Stimulated activated CD8-positive, alpha-beta memory T cell treated with anti-CD3 and anti-CD28 coated beads, Interleukin-4, amount 100 ng/mL, for 1 hour (primary cell): ENCODE measurements around the gene SLC12A8.

Experiments
- DNase-seq, 2 donors: peaks; one replicate each; pipeline ENCODE4 v3.0.0-alpha.2; 2020; ENCODE audit warnings: low read depth in 2 of 2, low spot score in 1 of 2

The SLC12A8 gene

DNA sequence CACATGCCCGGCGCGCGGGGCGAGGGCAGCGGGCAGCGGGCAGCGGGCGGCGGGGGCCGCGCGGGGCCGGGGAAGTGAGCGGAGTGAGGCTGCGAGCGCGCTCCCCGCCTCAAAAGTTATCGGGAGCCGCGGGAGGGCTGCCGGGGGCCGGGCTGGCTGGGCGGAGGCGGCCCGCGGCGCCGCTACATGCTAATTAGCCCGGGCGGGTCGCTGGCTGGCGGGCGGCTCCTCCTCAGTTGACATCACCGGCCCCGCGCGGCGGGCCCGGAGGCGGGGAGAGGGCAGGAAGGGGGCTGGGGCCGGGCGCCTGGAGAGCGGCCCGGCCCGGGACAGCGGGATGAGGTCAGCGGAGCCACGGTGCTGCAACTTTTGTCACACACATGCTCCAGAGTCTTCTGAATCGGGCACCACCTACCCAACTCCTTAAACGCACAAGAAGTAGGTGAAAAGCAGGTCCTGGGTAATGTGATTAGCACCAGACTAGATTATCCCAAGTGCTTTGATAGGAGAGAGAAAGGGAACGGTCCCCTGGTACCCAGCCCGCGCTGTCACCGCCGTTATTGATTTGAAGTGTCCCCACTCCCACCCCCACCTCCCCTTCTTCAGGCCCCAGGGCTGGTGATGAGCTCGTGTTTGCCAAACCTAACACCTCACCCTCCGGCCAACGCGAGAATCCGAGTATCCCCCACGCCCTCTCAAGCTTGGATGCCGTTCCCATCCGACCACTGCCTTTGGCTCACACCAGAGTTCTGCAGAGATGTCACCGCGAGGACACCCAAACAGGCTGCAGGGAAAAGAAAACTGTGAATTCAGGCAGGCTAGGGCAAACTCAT lies 156.4 kb downstream of the SLC12A8 start, which contains the start of gene HEG1:
TSS of gene HEG1 (minus strand) at position 85 of the 833 bp plus-strand sequence. CDS start 107 bp downstream, outside the sequence.
- DNase-seq, result peak; percentile 55 to 56

DNA sequence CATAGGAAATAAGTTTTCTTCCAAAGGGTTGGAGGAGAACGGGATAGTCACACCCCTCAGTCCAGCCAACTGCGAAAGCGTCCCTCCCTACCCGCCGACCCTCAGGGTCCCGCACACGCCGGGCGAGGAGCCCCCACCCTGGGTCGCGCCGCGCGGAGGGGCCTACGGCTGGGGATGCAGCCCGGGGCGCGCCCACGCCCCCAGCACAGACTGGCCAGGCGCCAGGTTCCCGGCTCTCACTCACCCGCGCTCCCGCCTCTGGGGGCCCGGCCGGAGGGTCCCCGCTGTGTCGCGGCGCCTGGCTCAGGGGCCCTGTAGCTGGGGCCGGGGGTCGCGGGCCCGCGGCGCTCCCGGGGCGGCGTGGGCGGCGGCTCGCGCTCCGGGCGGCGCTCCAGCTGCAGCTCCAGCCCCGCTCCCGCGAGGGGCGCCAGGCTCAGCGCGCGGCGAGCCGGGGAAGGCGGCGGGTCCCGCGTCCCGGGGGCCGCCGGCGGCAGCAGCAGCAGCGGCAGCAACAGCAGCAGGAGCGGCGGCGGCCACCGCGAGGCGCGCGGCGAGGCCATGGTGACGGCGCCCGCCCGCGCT lies 157.1 kb downstream of the SLC12A8 start:
- no peak for DNase-seq

- no peak for DNase-seq
These were observed 157.9 kb downstream of the SLC12A8 start for GRCh38 chr3:125054449-125055329.

- no peak for DNase-seq
These were observed 158.5 kb downstream of the SLC12A8 start for GRCh38 chr3:125054062-125054448.

DNA sequence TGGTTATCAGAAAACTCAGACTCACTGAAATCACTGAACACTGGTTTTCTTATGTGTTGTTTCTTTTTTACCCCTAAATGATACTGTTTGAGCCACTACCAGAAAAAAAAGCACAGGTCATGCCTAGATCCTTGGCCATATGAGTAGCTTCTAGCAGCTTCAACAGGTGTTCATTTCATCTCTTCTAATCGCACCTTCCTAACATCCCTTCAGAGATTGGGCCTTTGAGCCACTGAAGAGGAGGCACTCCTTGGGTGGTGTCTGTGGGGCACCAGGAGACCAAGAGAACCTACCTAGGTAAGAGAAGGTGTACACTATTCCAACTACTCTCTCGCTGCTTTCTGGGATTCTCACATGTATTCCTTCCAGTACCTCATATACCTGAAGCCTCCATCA lies 159.2 kb downstream of the SLC12A8 start:
- no peak for DNase-seq

DNA sequence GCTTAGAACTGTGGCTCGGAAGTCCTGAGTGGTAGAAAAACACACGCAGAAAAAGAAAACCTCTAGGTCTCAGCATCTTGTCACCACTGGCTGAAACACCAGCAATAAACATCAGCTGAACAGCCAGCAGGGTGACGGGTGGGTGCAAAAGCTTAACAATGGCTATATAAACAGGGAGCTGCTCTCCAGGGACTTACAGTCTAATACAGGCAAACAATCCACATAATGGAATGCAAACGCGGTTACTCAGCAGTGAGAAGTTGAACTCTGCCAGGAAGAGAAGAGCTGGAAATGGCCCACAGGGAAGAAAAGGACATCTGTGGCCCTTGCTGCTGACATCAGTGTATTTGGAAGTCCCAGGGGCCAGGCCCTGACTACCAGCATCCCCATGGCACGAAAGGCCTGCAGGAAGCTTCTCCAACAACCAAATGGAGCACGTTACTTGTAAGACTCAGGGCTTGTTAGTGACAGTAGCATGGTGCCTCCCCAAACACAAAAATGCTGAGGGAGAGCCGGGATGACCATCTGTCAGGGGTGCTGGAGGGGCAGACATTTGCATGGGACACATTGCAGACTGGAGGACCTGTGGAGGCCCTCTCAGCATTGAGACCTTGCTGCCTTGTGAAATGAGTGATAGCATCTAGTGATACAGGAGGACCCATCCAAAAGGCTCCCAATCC lies 159.8 kb downstream of the SLC12A8 start:
- no peak for DNase-seq

GRCh38 chr3:125051715-125052581 lies 160.6 kb downstream of the SLC12A8 start:
- DNase-seq, result peak; percentile 64

DNA sequence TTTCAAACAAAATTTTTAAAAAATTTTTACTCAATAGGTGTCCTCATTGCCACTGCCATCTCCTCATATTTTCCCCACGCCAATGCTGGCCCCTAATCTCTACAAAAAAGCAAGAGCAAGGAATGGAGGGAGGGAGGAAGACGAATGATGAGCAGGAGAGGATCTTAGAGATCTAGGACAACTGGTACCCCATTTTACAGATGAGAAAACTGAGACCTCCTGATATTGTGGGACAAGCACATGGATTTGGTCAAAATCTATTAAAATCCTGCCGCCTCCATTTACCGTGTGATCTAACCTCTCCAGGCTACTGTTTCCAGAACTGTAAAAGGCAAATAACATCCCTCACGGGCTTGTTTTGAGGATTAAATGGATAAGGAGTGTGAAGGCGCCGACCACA lies 161.3 kb downstream of the SLC12A8 start:
- no peak for DNase-seq

DNA sequence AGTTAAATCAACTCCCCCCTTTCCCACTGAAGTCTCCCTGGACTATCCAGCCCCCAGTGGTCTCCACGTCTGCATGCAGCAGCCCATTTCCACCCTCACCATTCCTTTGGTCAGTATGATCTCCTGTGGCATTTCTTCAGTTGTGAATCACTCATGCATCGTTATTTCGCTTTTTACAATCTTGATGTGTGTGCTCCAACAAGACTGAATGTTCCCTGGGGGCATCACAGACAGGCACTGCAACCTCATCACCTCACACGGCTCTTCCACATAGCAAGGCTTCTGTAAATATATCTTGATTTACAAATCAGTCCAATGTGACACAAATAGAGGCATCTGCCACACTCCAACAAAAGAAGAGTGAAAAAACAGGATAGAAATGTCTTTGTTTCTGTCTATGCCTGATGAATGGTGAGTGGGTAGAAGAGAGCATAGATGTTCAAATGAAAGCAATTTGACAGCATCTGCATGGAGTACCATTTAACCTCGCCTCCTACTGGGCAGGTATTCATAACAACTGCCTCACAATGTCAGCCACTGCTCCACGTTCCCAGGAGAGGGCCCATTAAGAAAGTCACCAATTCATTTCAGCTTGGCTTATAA lies 162.0 kb downstream of the SLC12A8 start:
- DNase-seq, result no peak

DNA sequence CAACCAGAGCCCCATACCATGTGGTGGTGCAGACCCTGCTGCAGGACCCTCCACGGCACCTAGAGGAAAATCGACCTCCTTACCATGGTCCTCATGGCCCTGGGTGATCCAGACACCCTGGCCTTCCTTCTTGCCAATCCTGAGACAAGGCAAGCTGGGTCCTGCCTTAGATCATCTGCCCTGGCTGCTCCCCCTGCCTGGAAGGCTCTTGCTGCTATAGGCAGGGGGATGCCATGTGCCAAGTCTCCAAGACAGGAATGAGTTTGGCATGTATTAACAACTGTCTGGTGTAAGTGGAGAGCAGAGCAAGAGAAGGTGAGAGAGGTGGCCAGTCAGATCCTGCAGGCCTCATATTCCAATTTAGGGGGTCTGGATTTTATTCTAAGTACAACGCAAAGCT lies 164.3 kb downstream of the SLC12A8 start:
- no peak for DNase-seq

DNA sequence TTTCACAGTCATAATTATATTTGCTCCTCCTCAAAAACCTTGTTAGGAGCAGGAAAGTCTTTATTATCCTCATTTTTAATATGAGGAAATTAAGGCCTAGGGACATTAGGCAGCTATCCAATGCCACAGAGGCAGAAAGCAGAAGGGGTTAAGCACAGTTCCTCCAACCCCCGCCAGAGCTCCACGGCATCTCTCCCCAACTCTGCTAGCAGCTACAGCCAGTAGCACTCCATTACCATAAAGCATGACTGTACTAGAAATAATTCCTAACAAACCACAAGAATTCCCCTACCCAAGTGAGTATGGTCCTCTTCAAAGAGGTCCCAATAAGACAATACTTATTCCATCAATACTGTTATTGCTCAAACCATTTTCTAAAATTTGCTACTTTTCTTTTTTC lies 166.6 kb downstream of the SLC12A8 start:
- no peak for DNase-seq

DNA sequence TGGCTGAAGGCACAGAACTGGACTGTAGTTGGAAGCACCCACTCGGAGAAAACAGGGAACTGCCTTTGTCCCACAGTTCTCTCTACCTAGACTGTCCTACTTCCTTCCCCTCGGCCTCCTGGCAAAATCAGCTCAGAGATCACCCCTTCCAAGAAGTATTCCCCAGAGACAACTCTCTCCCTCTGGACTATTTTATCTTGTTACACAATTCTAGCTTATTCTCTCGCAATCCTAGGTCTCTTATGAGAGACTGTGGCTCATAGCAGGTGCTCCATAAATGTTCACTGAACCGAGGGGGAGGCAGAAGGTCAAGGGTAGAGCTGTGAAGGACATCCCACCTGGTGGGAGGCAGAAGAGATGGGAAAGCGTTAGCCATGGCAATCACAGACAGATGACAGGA lies 167.4 kb downstream of the SLC12A8 start:
- no peak for DNase-seq

DNA sequence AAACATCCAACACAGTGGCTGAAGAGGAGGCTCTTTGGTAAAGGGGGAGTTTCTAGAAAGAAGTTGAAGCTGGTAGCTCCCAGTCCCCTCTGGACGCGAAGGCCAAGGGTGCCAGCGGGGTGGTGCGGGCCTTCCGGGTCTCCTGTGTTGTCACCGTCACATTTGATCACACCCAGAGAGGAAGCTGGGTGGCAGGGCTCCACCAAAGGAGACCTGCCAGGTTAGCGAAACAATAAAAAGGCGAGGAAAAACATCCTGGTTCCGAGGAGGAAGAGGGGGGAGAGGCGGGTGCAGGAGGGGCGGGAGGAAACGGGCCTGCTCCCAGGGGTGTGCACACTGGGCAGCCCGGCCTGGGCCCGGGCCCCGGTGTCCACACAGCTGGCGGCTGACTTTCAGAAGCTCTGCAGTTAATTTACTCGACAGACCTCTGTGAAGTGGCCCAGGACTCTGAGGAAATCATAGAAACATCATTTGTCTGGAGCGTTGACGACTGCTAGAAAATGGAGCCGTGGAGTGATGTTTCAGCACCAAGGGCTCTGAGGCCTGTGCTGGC lies 168.9 kb downstream of the SLC12A8 start:
- no peak for DNase-seq

GRCh38 chr3:125042725-125043406 lies 169.7 kb downstream of the SLC12A8 start:
- DNase-seq, result no peak

DNA sequence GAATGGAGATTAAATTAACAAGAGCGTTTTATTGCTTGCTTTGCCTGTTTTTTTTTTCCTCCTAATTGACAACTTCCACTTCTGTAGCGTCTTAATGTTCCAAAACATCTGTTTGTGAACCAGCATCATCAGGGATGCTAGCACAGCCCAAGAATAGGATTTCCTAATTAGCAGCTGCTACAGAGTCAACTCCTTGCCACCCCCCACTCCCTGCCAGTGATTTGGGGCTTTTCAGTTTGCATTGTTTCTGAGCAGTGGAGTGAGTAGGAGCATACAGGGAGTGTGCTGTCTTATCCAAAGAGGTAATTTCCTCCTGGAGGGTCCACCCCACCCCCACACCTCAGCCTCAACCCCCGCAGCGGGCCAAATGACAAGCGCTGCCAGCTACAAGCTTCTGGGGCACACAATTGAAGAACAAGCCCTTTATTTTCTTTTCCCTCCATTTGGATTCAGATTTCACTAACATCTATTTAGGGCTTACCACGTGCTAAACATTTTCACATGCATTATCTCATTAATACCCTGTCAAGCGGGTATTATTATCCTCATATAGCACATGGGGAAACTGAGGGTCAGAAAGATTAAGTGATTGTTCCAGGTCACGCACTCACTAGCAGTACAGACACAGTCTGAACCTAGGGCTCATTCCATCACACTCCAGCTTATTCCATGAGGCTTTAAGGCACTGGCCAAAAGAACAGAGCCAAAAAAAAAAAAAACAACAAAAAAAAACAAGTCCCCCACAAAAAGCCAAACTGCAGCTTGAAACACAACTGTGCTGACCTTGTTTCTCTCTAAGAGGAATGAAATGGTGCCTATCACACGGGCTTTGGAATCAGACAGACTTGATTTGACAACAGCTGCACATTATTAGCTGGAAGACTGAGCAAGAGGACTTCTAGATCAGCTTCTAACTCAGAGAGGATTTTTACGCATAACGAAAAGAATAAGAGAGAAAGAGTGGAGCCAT lies 173.1 kb downstream of the SLC12A8 start:
- DNase-seq, result no peak

- no peak for DNase-seq
These were observed 174.9 kb downstream of the SLC12A8 start for GRCh38 chr3:125037498-125038150.

DNA sequence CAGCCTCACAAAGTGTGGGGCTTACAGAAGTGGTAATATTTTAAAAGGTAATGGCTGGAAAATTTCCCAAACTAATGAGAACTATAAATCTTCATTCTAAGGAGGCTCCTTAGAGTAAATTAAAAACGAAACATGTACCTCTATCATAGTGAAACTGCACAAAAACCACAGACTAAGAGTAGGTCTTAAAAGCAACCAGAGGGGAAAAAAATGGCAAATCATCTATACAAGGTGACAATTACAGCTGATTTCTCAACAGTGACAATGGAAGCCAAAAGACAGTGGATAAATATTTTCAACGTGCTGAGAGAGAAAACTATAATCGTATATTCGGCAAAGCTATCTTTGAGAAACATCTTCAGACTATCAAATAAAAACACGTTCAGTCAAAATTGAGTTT lies 177.3 kb downstream of the SLC12A8 start:
- DNase-seq, result no peak
